Measurements from ENCODE around the gene APCDD1. TPM values are rescaled to one million over a fixed set of nuclear protein-coding genes. Genes with fewer than 3 reads are reported as not detected.

The APCDD1 gene
- total and polyA plus RNA-seq, 3 experiments from 2014 or later, result not detected

- peak overlapping the region in 1 of 7 donors; percentile 22 for H3K4me3 Mint-ChIP-seq
- peaks cover 23 to 37% of the 10 kb centered on the region in 2 donors for H3K27me3 Mint-ChIP-seq
- peaks cover 8% of the 10 kb centered on the region for H3K4me1 ChIP-seq (ENCODE audit: insufficient read depth, low read length)
- POLR2A ChIA-PET, result no interaction called here
- H3K27ac ChIP-seq (ENCODE audit: low read depth, low read length), result no peak overlapping the region
- H3K36me3 Mint-ChIP-seq, result peaks cover 0 to 7% (median 0%) of the 10 kb centered on the region in 3 donors
- no peak overlapping the region for H3K27ac Mint-ChIP-seq
- H3K9me3 Mint-ChIP-seq, result peaks cover 0 to 4% (median 3%) of the 10 kb centered on the region in 5 donors
- no peaks in the 10 kb centered on the region for H3K9me3 ChIP-seq (ENCODE audit: low read length)
- H3K27me3 ChIP-seq (ENCODE audit: insufficient read depth, low read length, poor library complexity, severe bottlenecking), result no peaks in the 10 kb centered on the region
- no peak overlapping the region for H3K4me3 ChIP-seq (ENCODE audit: low read length)
- H3K36me3 ChIP-seq (ENCODE audit: insufficient read depth, low read length), result no peaks in the 10 kb centered on the region
- DNase-seq, result no peak
- H3K4me1 Mint-ChIP-seq, result peaks cover 15 to 25% (median 24%) of the 10 kb centered on the region in 3 donors
- CTCF ChIA-PET, result no interaction called here
These were observed 67.1 kb downstream of the APCDD1 start for GRCh38 chr18:10521566-10521965.

GRCh38 chr18:10522574-10522973, 68.1 kb downstream of the APCDD1 start:
- H3K4me1 ChIP-seq (ENCODE audit: insufficient read depth, low read length), result peaks cover 13% of the 10 kb centered on the region
- peaks cover 0 to 1% (median 1%) of the 10 kb centered on the region in 5 donors for H3K9me3 Mint-ChIP-seq
- H3K4me3 Mint-ChIP-seq, result peak overlapping the region in 1 of 7 donors; percentile 37

GRCh38 chr18:10523544-10523943, 69.1 kb downstream of the APCDD1 start:
- Mint-ChIP-seq H3K4me1 (peaks cover 31 to 43% (median 40%) of the 10 kb centered on the region in 3 donors), H3K9me3 (no peaks in the 10 kb centered on the region), H3K27me3 (peaks cover 8 to 19% of the 10 kb centered on the region in 2 donors), H3K27ac (peak overlapping the region in 1 of 8 donors; percentile 99), H3K36me3 (peaks cover 0 to 8% (median 0%) of the 10 kb centered on the region in 3 donors), H3K4me3 (peak overlapping the region in 1 of 7 donors; percentile 53)
- ChIA-PET CTCF (interaction anchor here (1.9 kb wide), 1 partner anchor 37 kb away, joined by 5 read pairs; no protein-coding TSS in a partner anchor), POLR2A (no interaction called here)
- H3K27me3 ChIP-seq (ENCODE audit: insufficient read depth, low read length, poor library complexity, severe bottlenecking), result no peaks in the 10 kb centered on the region
- H3K9me3 ChIP-seq (ENCODE audit: low read length), result no peaks in the 10 kb centered on the region
- no peak overlapping the region for H3K27ac ChIP-seq (ENCODE audit: low read depth, low read length)
- no peak overlapping the region for H3K4me3 ChIP-seq (ENCODE audit: low read length)
- H3K36me3 ChIP-seq (ENCODE audit: insufficient read depth, low read length), result no peaks in the 10 kb centered on the region
- no peak for DNase-seq
- peaks cover 19% of the 10 kb centered on the region for H3K4me1 ChIP-seq (ENCODE audit: insufficient read depth, low read length)

More at GRCh38 chr18:10522574-10522973, 68.1 kb downstream of the APCDD1 start:
- Mint-ChIP-seq H3K27me3 (peaks cover 14 to 27% of the 10 kb centered on the region in 2 donors), H3K4me1 (peaks cover 23 to 35% (median 32%) of the 10 kb centered on the region in 3 donors), H3K36me3 (peaks cover 0 to 8% (median 0%) of the 10 kb centered on the region in 3 donors), H3K27ac (peak overlapping the region in 1 of 8 donors; percentile 79)
- Histone ChIP-seq H3K9me3 (ENCODE audit: low read length) (no peaks in the 10 kb centered on the region), H3K36me3 (ENCODE audit: insufficient read depth, low read length) (no peaks in the 10 kb centered on the region), H3K27me3 (ENCODE audit: insufficient read depth, low read length, poor library complexity, severe bottlenecking) (no peaks in the 10 kb centered on the region), H3K4me3 (ENCODE audit: low read length) (no peak overlapping the region), H3K27ac (ENCODE audit: low read depth, low read length) (no peak overlapping the region)
- ChIA-PET POLR2A (no interaction called here), CTCF (interaction anchor here (1.9 kb wide), 1 partner anchor 38 kb away, joined by 5 read pairs; no protein-coding TSS in a partner anchor)
- no peak for DNase-seq

GRCh38 chr18:10524507-10525370, 70.3 kb downstream of the APCDD1 start:
- H3K27ac ChIP-seq (ENCODE audit: low read depth, low read length), result no peak overlapping the region
- H3K4me3 ChIP-seq (ENCODE audit: low read length), result peak overlapping the region; percentile 82
- CTCF ChIA-PET, result no interaction called here

GRCh38 chr18:10525371-10525691, 70.9 kb downstream of the APCDD1 start:
- peak overlapping the region; percentile 77 for H3K27ac ChIP-seq (ENCODE audit: low read depth, low read length)
- CTCF ChIA-PET, result interaction anchor here (0.6 kb wide), 1 partner anchor 895 kb away, joined by 3 read pairs; no protein-coding TSS in a partner anchor
- Mint-ChIP-seq H3K36me3 (peaks cover 0 to 8% (median 0%) of the 10 kb centered on the region in 3 donors), H3K27me3 (peaks cover 0 to 4% of the 10 kb centered on the region in 2 donors), H3K4me1 (peaks cover 42 to 55% (median 53%) of the 10 kb centered on the region in 3 donors), H3K9me3 (no peaks in the 10 kb centered on the region), H3K27ac (peak overlapping the region; percentile 3 to 99 (median 96)), H3K4me3 (peak overlapping the region; percentile 92 to 100 (median 96))
- POLR2A ChIA-PET, result interaction anchor here (0.9 to 1.3 kb wide), 2 partner anchors 610 to 612 kb away, joined by 5 to 6 read pairs; partner anchors contain the start of gene VAPA
- no peaks in the 10 kb centered on the region for H3K36me3 ChIP-seq (ENCODE audit: insufficient read depth, low read length)
- DNase-seq, result no peak
- H3K9me3 ChIP-seq (ENCODE audit: low read length), result no peaks in the 10 kb centered on the region
- no peaks in the 10 kb centered on the region for H3K27me3 ChIP-seq (ENCODE audit: insufficient read depth, low read length, poor library complexity, severe bottlenecking)
- H3K4me3 ChIP-seq (ENCODE audit: low read length), result peak overlapping the region; percentile 82
- H3K4me1 ChIP-seq (ENCODE audit: insufficient read depth, low read length), result peaks cover 24% of the 10 kb centered on the region

More at GRCh38 chr18:10524507-10525370, 70.3 kb downstream of the APCDD1 start:
- H3K36me3 ChIP-seq (ENCODE audit: insufficient read depth, low read length), result no peaks in the 10 kb centered on the region
- H3K27me3 ChIP-seq (ENCODE audit: insufficient read depth, low read length, poor library complexity, severe bottlenecking), result no peaks in the 10 kb centered on the region
- H3K9me3 ChIP-seq (ENCODE audit: low read length), result no peaks in the 10 kb centered on the region
- POLR2A ChIA-PET, result interaction anchor here (0.9 kb wide), 1 partner anchor 610 kb away, joined by 5 read pairs; no protein-coding TSS in a partner anchor
- peaks cover 24% of the 10 kb centered on the region for H3K4me1 ChIP-seq (ENCODE audit: insufficient read depth, low read length)
- Mint-ChIP-seq H3K27me3 (peaks cover 0 to 7% of the 10 kb centered on the region in 2 donors), H3K9me3 (no peaks in the 10 kb centered on the region), H3K27ac (peak overlapping the region; percentile 72 to 99 (median 96)), H3K36me3 (peaks cover 0 to 8% (median 0%) of the 10 kb centered on the region in 3 donors), H3K4me3 (peak overlapping the region; percentile 92 to 100 (median 96)), H3K4me1 (peaks cover 37 to 55% (median 51%) of the 10 kb centered on the region in 3 donors)
- no peak for DNase-seq

- peaks cover 48 to 61% (median 59%) of the 10 kb centered on the region in 3 donors for H3K4me1 Mint-ChIP-seq
- POLR2A ChIA-PET, result interaction anchor here (0.9 to 1.3 kb wide), 2 partner anchors 611 to 612 kb away, joined by 5 to 6 read pairs; partner anchors contain the start of gene VAPA
- CTCF ChIA-PET, result interaction anchor here (0.6 kb wide), 1 partner anchor 896 kb away, joined by 3 read pairs; no protein-coding TSS in a partner anchor
- peaks cover 0 to 4% of the 10 kb centered on the region in 2 donors for H3K27me3 Mint-ChIP-seq
- no peaks in the 10 kb centered on the region for H3K36me3 ChIP-seq (ENCODE audit: insufficient read depth, low read length)
- no peaks in the 10 kb centered on the region for H3K9me3 ChIP-seq (ENCODE audit: low read length)
- H3K4me3 Mint-ChIP-seq, result peak within 1 kb of the TSS; percentile 92 to 100 (median 96)
- H3K4me1 ChIP-seq (ENCODE audit: insufficient read depth, low read length), result peaks cover 24% of the 10 kb centered on the region
- peak within 1 kb of the TSS; percentile 92 to 99 (median 98) for H3K27ac Mint-ChIP-seq
- peaks cover 0 to 10% (median 0%) of the 10 kb centered on the region in 3 donors for H3K36me3 Mint-ChIP-seq
- no peaks in the 10 kb centered on the region for H3K27me3 ChIP-seq (ENCODE audit: insufficient read depth, low read length, poor library complexity, severe bottlenecking)
- H3K9me3 Mint-ChIP-seq, result no peaks in the 10 kb centered on the region
- DNase-seq, result peak; percentile 82 to 94 (median 94)
- peak within 1 kb of the TSS; percentile 77 for H3K27ac ChIP-seq (ENCODE audit: low read depth, low read length)
- peak within 1 kb of the TSS; percentile 82 for H3K4me3 ChIP-seq (ENCODE audit: low read length)
These were observed 71.5 kb downstream of the APCDD1 start, which contains the start of gene NAPG for GRCh38 chr18:10525697-10526560. NAPG (plus strand) TSS chr18:10526027; CDS start chr18:10526103, 76 bp downstream.

GRCh38 chr18:10526561-10526949, 72.1 kb downstream of the APCDD1 start:
- H3K4me1 Mint-ChIP-seq, result peaks cover 50 to 64% (median 61%) of the 10 kb centered on the region in 3 donors
- POLR2A ChIA-PET, result interaction anchor here (0.9 to 1.3 kb wide), 2 partner anchors 12 to 613 kb away, joined by 3 to 6 read pairs; partner anchors contain the start of gene VAPA
- H3K27ac Mint-ChIP-seq, result peak overlapping the region; percentile 84 to 99 (median 92)
- peak overlapping the region; percentile 90 to 100 (median 96) for H3K4me3 Mint-ChIP-seq
- H3K27ac ChIP-seq (ENCODE audit: low read depth, low read length), result peak overlapping the region; percentile 77
- H3K9me3 Mint-ChIP-seq, result no peaks in the 10 kb centered on the region
- H3K27me3 Mint-ChIP-seq, result peaks cover 0 to 3% of the 10 kb centered on the region in 2 donors
- H3K4me1 ChIP-seq (ENCODE audit: insufficient read depth, low read length), result peaks cover 24% of the 10 kb centered on the region
- CTCF ChIA-PET, result interaction anchor here (1.0 kb wide), 1 partner anchor 64 kb away, joined by 3 read pairs; no protein-coding TSS in a partner anchor
- peaks cover 0 to 10% (median 0%) of the 10 kb centered on the region in 3 donors for H3K36me3 Mint-ChIP-seq
- no peaks in the 10 kb centered on the region for H3K36me3 ChIP-seq (ENCODE audit: insufficient read depth, low read length)
- no peaks in the 10 kb centered on the region for H3K27me3 ChIP-seq (ENCODE audit: insufficient read depth, low read length, poor library complexity, severe bottlenecking)
- DNase-seq, result no peak
- H3K4me3 ChIP-seq (ENCODE audit: low read length), result peak overlapping the region; percentile 82
- no peaks in the 10 kb centered on the region for H3K9me3 ChIP-seq (ENCODE audit: low read length)
